SK-N-SH (cell line): ENCODE data around the gene NRDC.

Source experiments
- CTCF ChIP-seq: fragments of 200-600 bp; sonication (generic); IDR thresholded peaks from 2 replicates; pipeline ENCODE4 v1.6.1; 2017; ENCODE audit warnings: antibody characterized with exemption, mild to moderate bottlenecking, moderate library complexity
- POLR2AphosphoS5 ChIP-seq: IDR thresholded peaks from 2 replicates; pipeline ENCODE4 v1.6.1; 2012; ENCODE audit warnings: low read depth, low read length
- RAD21 ChIP-seq: IDR thresholded peaks from 2 replicates; pipeline ENCODE4 v1.6.1; 2012; ENCODE audit warnings: mild to moderate bottlenecking, low read length
- USF1 ChIP-seq: IDR thresholded peaks from 2 replicates; pipeline ENCODE4 v1.4.0; 2012; ENCODE audit warnings: low read depth, borderline replicate concordance
- TF ChIP-seq, protein P1 (sequence below): IDR thresholded peaks from 2 replicates; pipeline ENCODE4 v1.6.1; 2012; ENCODE audit warnings: mild to moderate bottlenecking, low read depth, low read length, moderate library complexity

DNA sequence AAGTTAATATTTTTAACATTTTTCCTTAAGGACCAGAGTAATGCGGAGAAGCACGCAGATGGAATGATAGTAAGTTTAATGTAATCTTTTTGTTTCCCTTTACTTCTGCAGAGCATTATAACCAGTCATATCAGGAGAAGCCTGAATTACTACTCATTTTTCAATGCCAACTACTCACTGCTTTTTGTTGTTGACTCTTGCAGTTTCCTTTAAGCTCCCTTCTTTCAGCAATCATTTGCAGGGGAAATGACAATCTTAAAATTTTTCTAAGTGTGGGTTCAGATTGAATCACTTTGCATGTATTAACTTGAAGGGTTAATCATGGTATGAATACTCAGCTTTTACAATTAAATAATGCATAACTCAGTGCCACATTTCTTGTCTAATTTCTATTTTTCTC lies 122.2 kb downstream of the NRDC start:
- TF ChIP-seq CTCF (no peak), RAD21 (no peak), POLR2AphosphoS5 (no peak), USF1 (no peak)
- TF ChIP-seq, protein P1, sequence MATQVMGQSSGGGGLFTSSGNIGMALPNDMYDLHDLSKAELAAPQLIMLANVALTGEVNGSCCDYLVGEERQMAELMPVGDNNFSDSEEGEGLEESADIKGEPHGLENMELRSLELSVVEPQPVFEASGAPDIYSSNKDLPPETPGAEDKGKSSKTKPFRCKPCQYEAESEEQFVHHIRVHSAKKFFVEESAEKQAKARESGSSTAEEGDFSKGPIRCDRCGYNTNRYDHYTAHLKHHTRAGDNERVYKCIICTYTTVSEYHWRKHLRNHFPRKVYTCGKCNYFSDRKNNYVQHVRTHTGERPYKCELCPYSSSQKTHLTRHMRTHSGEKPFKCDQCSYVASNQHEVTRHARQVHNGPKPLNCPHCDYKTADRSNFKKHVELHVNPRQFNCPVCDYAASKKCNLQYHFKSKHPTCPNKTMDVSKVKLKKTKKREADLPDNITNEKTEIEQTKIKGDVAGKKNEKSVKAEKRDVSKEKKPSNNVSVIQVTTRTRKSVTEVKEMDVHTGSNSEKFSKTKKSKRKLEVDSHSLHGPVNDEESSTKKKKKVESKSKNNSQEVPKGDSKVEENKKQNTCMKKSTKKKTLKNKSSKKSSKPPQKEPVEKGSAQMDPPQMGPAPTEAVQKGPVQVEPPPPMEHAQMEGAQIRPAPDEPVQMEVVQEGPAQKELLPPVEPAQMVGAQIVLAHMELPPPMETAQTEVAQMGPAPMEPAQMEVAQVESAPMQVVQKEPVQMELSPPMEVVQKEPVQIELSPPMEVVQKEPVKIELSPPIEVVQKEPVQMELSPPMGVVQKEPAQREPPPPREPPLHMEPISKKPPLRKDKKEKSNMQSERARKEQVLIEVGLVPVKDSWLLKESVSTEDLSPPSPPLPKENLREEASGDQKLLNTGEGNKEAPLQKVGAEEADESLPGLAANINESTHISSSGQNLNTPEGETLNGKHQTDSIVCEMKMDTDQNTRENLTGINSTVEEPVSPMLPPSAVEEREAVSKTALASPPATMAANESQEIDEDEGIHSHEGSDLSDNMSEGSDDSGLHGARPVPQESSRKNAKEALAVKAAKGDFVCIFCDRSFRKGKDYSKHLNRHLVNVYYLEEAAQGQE = no peak
